HepG2 (cell line): Measurements from ENCODE around the gene SLC39A10.
"Not testable (repeated sequence)": the region's sequence is repeated elsewhere in the genome, so short reads cannot be mapped to it uniquely, and the experiment has no call there.

Experiments used
- DNMT3B ChIP-seq: conservative IDR thresholded peaks from 2 replicates; pipeline ENCODE4 v1.6.1; 2016; ENCODE audit warnings: missing biosample characterization, control low read depth
- ELF1 ChIP-seq: sonication (generic); formaldehyde crosslinking; IDR thresholded peaks from 2 replicates; pipeline ENCODE4 v1.4.0; 2020; ENCODE audit warnings: missing genetic modification reagents
- EP300 ChIP-seq, 3 experiments: sonication (generic) in 1 of 3; formaldehyde crosslinking in 1 of 3; IDR thresholded peaks; 2 replicates each; pipeline versions ENCODE4 v1.5.1 to v1.6.1; 2011 to 2020; ENCODE audit warnings: low read depth in 2 of 3, low read length in 2 of 3, borderline replicate concordance in 1 of 3, improper control_type of control experiment in 1 of 3, mild to moderate bottlenecking in 1 of 3, missing genetic modification reagents in 1 of 3, moderate library complexity in 1 of 3
- JUNB ChIP-seq: sonication (generic); formaldehyde crosslinking; IDR thresholded peaks from 2 replicates; pipeline ENCODE4 v1.8.0; 2022; ENCODE audit warnings: missing genetic modification reagents, mild to moderate bottlenecking, borderline replicate concordance
- KAT2B ChIP-seq: fragments of 150-350 bp; IDR thresholded peaks from 2 replicates; pipeline ENCODE4 v1.6.1; 2014; ENCODE audit warnings: low read depth, low read length, borderline replicate concordance
- NKX3-1 ChIP-seq: sonication (generic); formaldehyde crosslinking; IDR thresholded peaks from 2 replicates; pipeline ENCODE4 v1.5.0; 2020; ENCODE audit warnings: missing genetic modification reagents
- ZFP62 ChIP-seq: sonication (generic); formaldehyde crosslinking; IDR thresholded peaks from 2 replicates; pipeline ENCODE4 v1.4.0; 2020; ENCODE audit warnings: missing genetic modification reagents
- ZNF430 ChIP-seq: sonication (generic); formaldehyde crosslinking; IDR thresholded peaks from 2 replicates; pipeline ENCODE4 v1.9.0; 2021; ENCODE audit warnings: mild to moderate bottlenecking, missing genetic modification reagents
- ZNF572 ChIP-seq: sonication (generic); formaldehyde crosslinking; IDR thresholded peaks from 2 replicates; pipeline ENCODE4 v1.5.1; 2020; ENCODE audit warnings: mild to moderate bottlenecking, missing genetic modification reagents
- TF ChIP-seq, protein P1 (sequence below): sonication (generic); formaldehyde crosslinking; IDR thresholded peaks from 2 replicates; pipeline ENCODE4 v1.5.0; 2020; ENCODE audit warnings: mild to moderate bottlenecking, missing genetic modification reagents, moderate library complexity
- TF ChIP-seq, protein P2 (sequence below): sonication (generic); formaldehyde crosslinking; IDR thresholded peaks from 2 replicates; pipeline ENCODE4 v1.4.0; 2020; ENCODE audit warnings: missing genetic modification reagents
- TF ChIP-seq, protein P3 (sequence below): sonication (generic); formaldehyde crosslinking; IDR thresholded peaks from 2 replicates; pipeline ENCODE4 v1.4.0; 2020; ENCODE audit warnings: mild to moderate bottlenecking, missing genetic modification reagents
- TF ChIP-seq, protein P4 (sequence below): sonication (generic); formaldehyde crosslinking; conservative IDR thresholded peaks from 2 replicates; pipeline ENCODE4 v1.8.1; 2023; ENCODE audit warnings: missing genetic modification reagents
- TF ChIP-seq, protein P5 (sequence below): sonication (generic); formaldehyde crosslinking; IDR thresholded peaks from 2 replicates; pipeline ENCODE4 v1.5.1; 2020; ENCODE audit warnings: mild to moderate bottlenecking, missing genetic modification reagents

DNA sequence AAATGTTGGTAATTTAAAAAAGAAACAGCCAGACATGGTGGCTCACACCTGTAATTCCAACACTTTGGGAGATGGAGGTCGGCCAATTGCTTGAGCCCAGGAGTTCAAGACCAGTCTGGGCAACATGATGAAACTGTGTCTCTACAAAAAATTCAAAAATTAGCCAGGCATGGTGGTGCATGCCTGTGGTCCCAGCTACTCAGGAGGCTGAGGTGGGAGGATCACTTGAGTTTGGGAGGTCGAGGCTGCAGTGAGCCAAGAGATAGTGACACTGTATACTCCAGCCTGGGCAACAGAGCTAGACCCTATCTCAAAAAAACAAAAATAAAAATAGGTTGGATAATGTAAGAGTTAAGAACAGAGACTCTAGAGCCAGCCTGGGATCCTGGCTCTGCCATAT, 8.7 kb upstream of the SLC39A10 start:
- TF ChIP-seq, protein P1, sequence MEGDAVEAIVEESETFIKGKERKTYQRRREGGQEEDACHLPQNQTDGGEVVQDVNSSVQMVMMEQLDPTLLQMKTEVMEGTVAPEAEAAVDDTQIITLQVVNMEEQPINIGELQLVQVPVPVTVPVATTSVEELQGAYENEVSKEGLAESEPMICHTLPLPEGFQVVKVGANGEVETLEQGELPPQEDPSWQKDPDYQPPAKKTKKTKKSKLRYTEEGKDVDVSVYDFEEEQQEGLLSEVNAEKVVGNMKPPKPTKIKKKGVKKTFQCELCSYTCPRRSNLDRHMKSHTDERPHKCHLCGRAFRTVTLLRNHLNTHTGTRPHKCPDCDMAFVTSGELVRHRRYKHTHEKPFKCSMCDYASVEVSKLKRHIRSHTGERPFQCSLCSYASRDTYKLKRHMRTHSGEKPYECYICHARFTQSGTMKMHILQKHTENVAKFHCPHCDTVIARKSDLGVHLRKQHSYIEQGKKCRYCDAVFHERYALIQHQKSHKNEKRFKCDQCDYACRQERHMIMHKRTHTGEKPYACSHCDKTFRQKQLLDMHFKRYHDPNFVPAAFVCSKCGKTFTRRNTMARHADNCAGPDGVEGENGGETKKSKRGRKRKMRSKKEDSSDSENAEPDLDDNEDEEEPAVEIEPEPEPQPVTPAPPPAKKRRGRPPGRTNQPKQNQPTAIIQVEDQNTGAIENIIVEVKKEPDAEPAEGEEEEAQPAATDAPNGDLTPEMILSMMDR (CRISPR knock-in tag): not testable (repeated sequence)
- TF ChIP-seq ZNF430; EP300 (IDR thresholded peaks at IDR 0.05; ENCODE audit: low read depth in 2 of 2, low read length in 2 of 2); EP300 (CRISPR knock-in tag; IDR thresholded peaks at IDR 0.05; ENCODE audit: borderline replicate concordance); DNMT3B (CRISPR knock-in tag); ZFP62 (CRISPR knock-in tag); JUNB; ELF1; ZNF572 (CRISPR knock-in tag); NKX3-1 (CRISPR knock-in tag); KAT2B: not testable (repeated sequence)
- TF ChIP-seq, protein P2, sequence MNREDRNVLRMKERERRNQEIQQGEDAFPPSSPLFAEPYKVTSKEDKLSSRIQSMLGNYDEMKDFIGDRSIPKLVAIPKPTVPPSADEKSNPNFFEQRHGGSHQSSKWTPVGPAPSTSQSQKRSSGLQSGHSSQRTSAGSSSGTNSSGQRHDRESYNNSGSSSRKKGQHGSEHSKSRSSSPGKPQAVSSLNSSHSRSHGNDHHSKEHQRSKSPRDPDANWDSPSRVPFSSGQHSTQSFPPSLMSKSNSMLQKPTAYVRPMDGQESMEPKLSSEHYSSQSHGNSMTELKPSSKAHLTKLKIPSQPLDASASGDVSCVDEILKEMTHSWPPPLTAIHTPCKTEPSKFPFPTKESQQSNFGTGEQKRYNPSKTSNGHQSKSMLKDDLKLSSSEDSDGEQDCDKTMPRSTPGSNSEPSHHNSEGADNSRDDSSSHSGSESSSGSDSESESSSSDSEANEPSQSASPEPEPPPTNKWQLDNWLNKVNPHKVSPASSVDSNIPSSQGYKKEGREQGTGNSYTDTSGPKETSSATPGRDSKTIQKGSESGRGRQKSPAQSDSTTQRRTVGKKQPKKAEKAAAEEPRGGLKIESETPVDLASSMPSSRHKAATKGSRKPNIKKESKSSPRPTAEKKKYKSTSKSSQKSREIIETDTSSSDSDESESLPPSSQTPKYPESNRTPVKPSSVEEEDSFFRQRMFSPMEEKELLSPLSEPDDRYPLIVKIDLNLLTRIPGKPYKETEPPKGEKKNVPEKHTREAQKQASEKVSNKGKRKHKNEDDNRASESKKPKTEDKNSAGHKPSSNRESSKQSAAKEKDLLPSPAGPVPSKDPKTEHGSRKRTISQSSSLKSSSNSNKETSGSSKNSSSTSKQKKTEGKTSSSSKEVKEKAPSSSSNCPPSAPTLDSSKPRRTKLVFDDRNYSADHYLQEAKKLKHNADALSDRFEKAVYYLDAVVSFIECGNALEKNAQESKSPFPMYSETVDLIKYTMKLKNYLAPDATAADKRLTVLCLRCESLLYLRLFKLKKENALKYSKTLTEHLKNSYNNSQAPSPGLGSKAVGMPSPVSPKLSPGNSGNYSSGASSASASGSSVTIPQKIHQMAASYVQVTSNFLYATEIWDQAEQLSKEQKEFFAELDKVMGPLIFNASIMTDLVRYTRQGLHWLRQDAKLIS (CRISPR knock-in tag): not testable (repeated sequence)
- TF ChIP-seq, protein P3, sequence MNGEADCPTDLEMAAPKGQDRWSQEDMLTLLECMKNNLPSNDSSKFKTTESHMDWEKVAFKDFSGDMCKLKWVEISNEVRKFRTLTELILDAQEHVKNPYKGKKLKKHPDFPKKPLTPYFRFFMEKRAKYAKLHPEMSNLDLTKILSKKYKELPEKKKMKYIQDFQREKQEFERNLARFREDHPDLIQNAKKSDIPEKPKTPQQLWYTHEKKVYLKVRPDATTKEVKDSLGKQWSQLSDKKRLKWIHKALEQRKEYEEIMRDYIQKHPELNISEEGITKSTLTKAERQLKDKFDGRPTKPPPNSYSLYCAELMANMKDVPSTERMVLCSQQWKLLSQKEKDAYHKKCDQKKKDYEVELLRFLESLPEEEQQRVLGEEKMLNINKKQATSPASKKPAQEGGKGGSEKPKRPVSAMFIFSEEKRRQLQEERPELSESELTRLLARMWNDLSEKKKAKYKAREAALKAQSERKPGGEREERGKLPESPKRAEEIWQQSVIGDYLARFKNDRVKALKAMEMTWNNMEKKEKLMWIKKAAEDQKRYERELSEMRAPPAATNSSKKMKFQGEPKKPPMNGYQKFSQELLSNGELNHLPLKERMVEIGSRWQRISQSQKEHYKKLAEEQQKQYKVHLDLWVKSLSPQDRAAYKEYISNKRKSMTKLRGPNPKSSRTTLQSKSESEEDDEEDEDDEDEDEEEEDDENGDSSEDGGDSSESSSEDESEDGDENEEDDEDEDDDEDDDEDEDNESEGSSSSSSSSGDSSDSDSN: not testable (repeated sequence)
- TF ChIP-seq, protein P4, sequence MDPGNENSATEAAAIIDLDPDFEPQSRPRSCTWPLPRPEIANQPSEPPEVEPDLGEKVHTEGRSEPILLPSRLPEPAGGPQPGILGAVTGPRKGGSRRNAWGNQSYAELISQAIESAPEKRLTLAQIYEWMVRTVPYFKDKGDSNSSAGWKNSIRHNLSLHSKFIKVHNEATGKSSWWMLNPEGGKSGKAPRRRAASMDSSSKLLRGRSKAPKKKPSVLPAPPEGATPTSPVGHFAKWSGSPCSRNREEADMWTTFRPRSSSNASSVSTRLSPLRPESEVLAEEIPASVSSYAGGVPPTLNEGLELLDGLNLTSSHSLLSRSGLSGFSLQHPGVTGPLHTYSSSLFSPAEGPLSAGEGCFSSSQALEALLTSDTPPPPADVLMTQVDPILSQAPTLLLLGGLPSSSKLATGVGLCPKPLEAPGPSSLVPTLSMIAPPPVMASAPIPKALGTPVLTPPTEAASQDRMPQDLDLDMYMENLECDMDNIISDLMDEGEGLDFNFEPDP (CRISPR knock-in tag): not testable (repeated sequence)
- TF ChIP-seq, protein P5, sequence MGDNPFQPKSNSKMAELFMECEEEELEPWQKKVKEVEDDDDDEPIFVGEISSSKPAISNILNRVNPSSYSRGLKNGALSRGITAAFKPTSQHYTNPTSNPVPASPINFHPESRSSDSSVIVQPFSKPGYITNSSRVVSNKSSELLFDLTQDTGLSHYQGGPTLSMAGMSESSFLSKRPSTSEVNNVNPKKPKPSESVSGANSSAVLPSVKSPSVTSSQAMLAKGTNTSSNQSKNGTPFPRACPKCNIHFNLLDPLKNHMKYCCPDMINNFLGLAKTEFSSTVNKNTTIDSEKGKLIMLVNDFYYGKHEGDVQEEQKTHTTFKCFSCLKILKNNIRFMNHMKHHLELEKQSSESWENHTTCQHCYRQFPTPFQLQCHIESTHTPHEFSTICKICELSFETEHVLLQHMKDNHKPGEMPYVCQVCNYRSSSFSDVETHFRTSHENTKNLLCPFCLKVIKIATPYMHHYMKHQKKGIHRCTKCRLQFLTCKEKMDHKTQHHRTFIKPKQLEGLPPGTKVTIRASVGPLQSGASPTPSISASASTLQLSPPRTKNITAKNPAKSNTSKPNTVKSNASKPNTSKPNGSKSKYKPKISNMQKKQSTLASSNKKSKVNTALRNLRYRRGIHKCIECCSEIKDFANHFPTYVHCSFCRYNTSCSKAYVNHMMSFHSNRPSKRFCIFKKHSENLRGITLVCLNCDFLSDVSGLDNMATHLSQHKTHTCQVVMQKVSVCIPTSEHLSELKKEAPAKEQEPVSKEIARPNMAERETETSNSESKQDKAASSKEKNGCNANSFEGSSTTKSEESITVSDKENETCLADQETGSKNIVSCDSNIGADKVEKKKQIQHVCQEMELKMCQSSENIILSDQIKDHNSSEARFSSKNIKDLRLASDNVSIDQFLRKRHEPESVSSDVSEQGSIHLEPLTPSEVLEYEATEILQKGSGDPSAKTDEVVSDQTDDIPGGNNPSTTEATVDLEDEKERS (CRISPR knock-in tag): not testable (repeated sequence)
